Activated CD8-positive, alpha-beta T cell treated with anti-CD3 and anti-CD28 coated beads for 36 hours (primary cell): ENCODE data around the gene MPG. TPM values are rescaled to one million over a fixed set of nuclear protein-coding genes. Genes with fewer than 3 reads are reported as not detected.

Source experiments
- ATAC-seq: fragments of 200-7000 bp; cut with Tn5 transposase; one replicate; pipeline ENCODE4 v1.10.0; 2021; ENCODE audit warnings: mild to moderate bottlenecking, moderate library complexity
- CTCF ChIA-PET: fragments of 350-600 bp; sonication (Branson Sonifier 250); formaldehyde crosslinking; loops from one replicate; lab custom pipeline; 2021; ENCODE audit warnings: antibody characterized with exemption; lab: Charles Lee
- POLR2A ChIA-PET: fragments of 350-600 bp; sonication (Branson Sonifier 250); formaldehyde crosslinking; loops from one replicate; lab custom pipeline; 2021; ENCODE audit warnings: antibody characterized with exemption; lab: Charles Lee
- DNase-seq: peaks from one replicate; pipeline ENCODE4 v3.0.0-alpha.2; 2020
- H3K27ac Mint-ChIP-seq: one replicate; pipeline ENCODE4 v1.8.0; 2021; ENCODE audit warnings: mild to moderate bottlenecking, mixed read lengths
- H3K27me3 Mint-ChIP-seq: one replicate; pipeline ENCODE4 v1.8.0; 2021; ENCODE audit warnings: mixed read lengths
- H3K36me3 Mint-ChIP-seq: one replicate; pipeline ENCODE4 v1.8.0; 2021; ENCODE audit warnings: low read depth, mixed read lengths
- H3K4me1 Mint-ChIP-seq: one replicate; pipeline ENCODE4 v1.8.0; 2021; ENCODE audit warnings: low read depth, mixed read lengths
- H3K4me3 Mint-ChIP-seq: one replicate; pipeline ENCODE4 v1.8.0; 2021; ENCODE audit warnings: mild to moderate bottlenecking, moderate library complexity, mixed read lengths
- H3K9me3 Mint-ChIP-seq: one replicate; pipeline ENCODE4 v1.8.0; 2021; ENCODE audit warnings: mixed read lengths
- intact Hi-C: fragments of 100-400 bp; cut with micrococcal nuclease; formaldehyde crosslinking; loops from one replicate; pipeline ENCODE4 v1.10.0; 2022
- total RNA-seq, 2 experiments: library from RNA; stranded (reverse); gene quantifications; one replicate each; pipeline ENCODE4 v1.2.3, GENCODE V29; 2021
- TF ChIP-seq, protein P1 (sequence below): fragments of 200-600 bp; IDR thresholded peaks from one replicate; pipeline ENCODE4 v1.8.0; 2022; ENCODE audit warnings: antibody characterized with exemption, mild to moderate bottlenecking

Gene MPG
- total RNA-seq, 2 experiments from 2014 or later, result 51.7 to 54.2 TPM

GRCh38 chr16:105521-105920, 27.5 kb downstream of the MPG start:
- H3K4me1 Mint-ChIP-seq, result peaks cover 3% of the 10 kb centered on the region
- POLR2A ChIA-PET, result no interaction called here

DNA sequence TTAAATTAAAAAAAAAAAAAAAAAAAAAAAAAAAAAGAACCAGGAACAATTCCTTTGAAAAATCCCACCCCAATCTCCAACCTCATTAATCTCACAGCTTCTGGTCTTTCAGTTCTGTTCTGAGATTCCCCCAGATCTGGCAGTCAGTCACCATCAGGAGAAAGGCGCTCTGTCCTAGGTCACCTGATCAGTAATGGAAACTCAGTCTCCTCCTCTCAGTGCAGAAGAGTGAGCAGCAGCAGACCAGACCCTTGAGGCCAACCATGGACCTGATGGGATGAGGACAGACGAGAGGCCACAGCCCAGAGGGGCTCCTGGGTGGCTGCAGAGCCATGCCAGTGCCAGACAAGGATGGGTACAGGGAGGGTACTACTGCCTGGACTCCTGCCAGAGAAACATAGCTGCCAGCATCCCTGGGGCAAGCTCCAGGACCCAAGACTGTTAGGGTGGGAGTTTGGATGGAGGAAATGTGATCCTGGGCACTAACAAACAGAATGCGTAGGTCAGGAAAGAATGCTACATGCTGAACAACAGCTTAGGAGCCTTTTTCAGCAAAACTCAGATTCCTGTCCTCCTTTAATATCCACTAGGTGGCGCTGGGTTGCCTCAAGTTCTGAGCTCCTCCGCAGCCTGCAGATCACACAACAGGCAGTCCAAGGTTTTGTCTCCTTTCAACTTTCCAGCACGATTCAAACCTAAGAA, 28.7 kb downstream of the MPG start:
- Mint-ChIP-seq H3K27me3 (no peaks in the 10 kb centered on the region), H3K36me3 (peaks cover 9% of the 10 kb centered on the region), H3K4me3 (no peak overlapping the region), H3K27ac (no peak overlapping the region), H3K9me3 (no peaks in the 10 kb centered on the region), H3K4me1 (peaks cover 3% of the 10 kb centered on the region)
- CTCF ChIA-PET, result interaction anchor here (0.6 to 5.8 kb wide), 45 partner anchors 10 to 392 kb away, joined by 3 to 73 read pairs (median 4); partner anchors contain the start of genes FAM234A, HBQ1 and NPRL3
- TF ChIP-seq, protein P1, sequence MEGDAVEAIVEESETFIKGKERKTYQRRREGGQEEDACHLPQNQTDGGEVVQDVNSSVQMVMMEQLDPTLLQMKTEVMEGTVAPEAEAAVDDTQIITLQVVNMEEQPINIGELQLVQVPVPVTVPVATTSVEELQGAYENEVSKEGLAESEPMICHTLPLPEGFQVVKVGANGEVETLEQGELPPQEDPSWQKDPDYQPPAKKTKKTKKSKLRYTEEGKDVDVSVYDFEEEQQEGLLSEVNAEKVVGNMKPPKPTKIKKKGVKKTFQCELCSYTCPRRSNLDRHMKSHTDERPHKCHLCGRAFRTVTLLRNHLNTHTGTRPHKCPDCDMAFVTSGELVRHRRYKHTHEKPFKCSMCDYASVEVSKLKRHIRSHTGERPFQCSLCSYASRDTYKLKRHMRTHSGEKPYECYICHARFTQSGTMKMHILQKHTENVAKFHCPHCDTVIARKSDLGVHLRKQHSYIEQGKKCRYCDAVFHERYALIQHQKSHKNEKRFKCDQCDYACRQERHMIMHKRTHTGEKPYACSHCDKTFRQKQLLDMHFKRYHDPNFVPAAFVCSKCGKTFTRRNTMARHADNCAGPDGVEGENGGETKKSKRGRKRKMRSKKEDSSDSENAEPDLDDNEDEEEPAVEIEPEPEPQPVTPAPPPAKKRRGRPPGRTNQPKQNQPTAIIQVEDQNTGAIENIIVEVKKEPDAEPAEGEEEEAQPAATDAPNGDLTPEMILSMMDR, result peak; percentile 68
- ATAC-seq (peak; percentile 90), DNase-seq (peak; percentile 68)
- intact Hi-C loops, result loop anchor here (5.0 kb wide), 1 partner anchor 76 kb away; the partner anchor contains the start of gene HBQ1
- POLR2A ChIA-PET, result interaction anchor here (1.1 kb wide), 1 partner anchor 75 kb away, joined by 4 read pairs; no protein-coding TSS in a partner anchor

More at GRCh38 chr16:105521-105920, 27.5 kb downstream of the MPG start:
- Mint-ChIP-seq H3K27me3 (no peaks in the 10 kb centered on the region), H3K4me3 (no peak overlapping the region), H3K27ac (no peak overlapping the region), H3K36me3 (peaks cover 6% of the 10 kb centered on the region), H3K9me3 (no peaks in the 10 kb centered on the region)
- TF ChIP-seq, protein P1, result no peak
- ATAC-seq (no peak), DNase-seq (no peak)
- intact Hi-C loops, result loop anchor here (5.0 kb wide), 1 partner anchor 77 kb away; the partner anchor contains the start of gene HBQ1
- CTCF ChIA-PET, result interaction anchor here (1.1 to 5.8 kb wide), 6 partner anchors 9 to 257 kb away, joined by 3 to 73 read pairs (median 24); partner anchors contain the start of gene FAM234A

DNA sequence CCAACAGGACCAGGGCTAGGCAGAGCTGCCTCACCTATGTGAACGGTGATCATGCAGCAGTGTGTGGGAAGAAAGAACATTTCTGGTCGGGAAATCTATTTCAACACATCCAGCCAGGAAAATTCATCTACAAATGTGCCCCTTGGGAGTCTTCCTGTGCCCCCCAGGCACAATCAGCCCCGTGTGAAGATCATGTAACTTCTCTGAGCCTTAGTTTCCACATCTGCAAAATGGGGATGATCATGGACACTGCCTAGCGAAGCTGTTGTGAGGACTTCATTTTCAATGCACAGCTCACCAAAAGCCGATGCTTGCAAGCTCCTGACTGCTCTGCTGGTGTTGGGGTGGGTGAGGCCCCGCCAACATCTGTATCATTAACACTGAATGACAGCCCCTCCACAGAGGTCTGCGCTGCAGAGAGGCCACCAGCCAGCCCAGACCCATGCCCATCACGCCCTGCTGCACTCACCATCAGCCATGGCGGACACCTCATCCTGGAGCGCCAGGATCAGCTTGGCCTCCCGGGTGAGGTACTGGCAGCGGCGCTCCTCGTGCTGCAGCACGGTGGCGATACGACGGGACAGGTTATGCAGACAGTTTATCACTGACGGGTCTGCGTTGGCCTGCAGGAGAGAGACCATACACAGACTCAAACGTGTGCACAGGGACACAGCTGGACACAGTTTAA, 34.3 kb downstream of the MPG start:
- peaks cover 29% of the 10 kb centered on the region for H3K36me3 Mint-ChIP-seq
- ATAC-seq (no peak), DNase-seq (no peak)
- H3K4me3 Mint-ChIP-seq, result no peak overlapping the region
- no peaks in the 10 kb centered on the region for H3K27me3 Mint-ChIP-seq
- ChIA-PET CTCF (no interaction called here), POLR2A (no interaction called here)
- intact Hi-C loops, result no loop called here
- H3K27ac Mint-ChIP-seq, result no peak overlapping the region
- TF ChIP-seq, protein P1, result no peak
- no peaks in the 10 kb centered on the region for H3K9me3 Mint-ChIP-seq
- H3K4me1 Mint-ChIP-seq, result peaks cover 8% of the 10 kb centered on the region

GRCh38 chr16:114327-114726, 36.3 kb downstream of the MPG start:
- no peaks in the 10 kb centered on the region for H3K27me3 Mint-ChIP-seq
- TF ChIP-seq, protein P1, result no peak
- H3K4me3 Mint-ChIP-seq, result no peak overlapping the region
- DNase-seq (no peak), ATAC-seq (no peak)
- CTCF ChIA-PET, result no interaction called here
- H3K36me3 Mint-ChIP-seq, result peaks cover 29% of the 10 kb centered on the region
- no peaks in the 10 kb centered on the region for H3K9me3 Mint-ChIP-seq
- POLR2A ChIA-PET, result no interaction called here
- H3K27ac Mint-ChIP-seq, result no peak overlapping the region
- peaks cover 8% of the 10 kb centered on the region for H3K4me1 Mint-ChIP-seq
- intact Hi-C loops, result no loop called here
